CD4-positive, CD25-positive, alpha-beta regulatory T cell (primary cell): ENCODE measurements around the gene LZTR1. TPM values are rescaled to one million over a fixed set of nuclear protein-coding genes. Genes with fewer than 3 reads are reported as not detected.
"Not testable (repeated sequence)": the region's sequence is repeated elsewhere in the genome, so short reads cannot be mapped to it uniquely, and the experiment has no call there.

ENCODE experiments used
- ATAC-seq, 2 donors: fragments of 150-1000 bp; cut with Tn5 transposase; one replicate each; pipeline ENCODE4 v1.10.0; 2021; ENCODE audit warnings: low read depth in 2 of 2, moderate number of reproducible peaks in 2 of 2, moderate library complexity in 1 of 2
- DNase-seq, 3 donors: peaks; one replicate each; pipeline versions ENCODE4 v3.0.0 to v3.0.0-alpha.2; 2012 to 2022; ENCODE audit warnings: mixed read lengths in 1 of 3
- H3K27ac ChIP-seq: one replicate; pipeline ENCODE4 v1.7.0; 2013; ENCODE audit warnings: mild to moderate bottlenecking, low read length; ENCODE audit not compliant: insufficient read depth, poor library complexity, severe bottlenecking
- H3K27me3 ChIP-seq: one replicate; pipeline ENCODE4 v1.7.0; 2013; ENCODE audit warnings: low read length; ENCODE audit not compliant: control insufficient read depth, insufficient read depth
- H3K36me3 ChIP-seq: one replicate; pipeline ENCODE4 v1.7.0; 2013; ENCODE audit warnings: mild to moderate bottlenecking, low read length, moderate library complexity; ENCODE audit not compliant: control insufficient read depth, insufficient read depth
- H3K4me1 ChIP-seq: 2 replicates; pipeline ENCODE4 v1.7.0; 2013; ENCODE audit warnings: mild to moderate bottlenecking, low read length; ENCODE audit not compliant: insufficient read depth, control insufficient read depth, poor library complexity, severe bottlenecking
- H3K4me3 ChIP-seq: one replicate; pipeline ENCODE4 v1.7.0; 2013; ENCODE audit warnings: low read depth, mild to moderate bottlenecking, low read length, moderate library complexity
- H3K9me3 ChIP-seq, 2 experiments: 1 replicate in 1 of 2; 2 replicates in 1 of 2; pipeline ENCODE4 v1.7.0; 2013; ENCODE audit warnings: low read length in 2 of 2, mild to moderate bottlenecking in 1 of 2, moderate library complexity in 1 of 2; ENCODE audit not compliant: control insufficient read depth in 2 of 2
- H3K27ac Mint-ChIP-seq, 3 donors: one replicate each; pipeline ENCODE4 v1.8.0; 2020 to 2022; ENCODE audit warnings: mild to moderate bottlenecking in 3 of 3, mixed read lengths in 3 of 3, moderate library complexity in 2 of 3
- H3K27me3 Mint-ChIP-seq: one replicate; pipeline ENCODE4 v1.8.0; 2022; ENCODE audit warnings: mild to moderate bottlenecking, mixed read lengths
- H3K36me3 Mint-ChIP-seq: one replicate; pipeline ENCODE4 v1.8.0; 2020; ENCODE audit warnings: mixed read lengths
- H3K4me1 Mint-ChIP-seq, 4 donors: one replicate each; pipeline ENCODE4 v1.8.0; 2020 to 2022; ENCODE audit warnings: mixed read lengths in 4 of 4, mild to moderate bottlenecking in 1 of 4
- H3K4me3 Mint-ChIP-seq, 4 donors: one replicate each; pipeline ENCODE4 v1.8.0; 2020 to 2022; ENCODE audit warnings: mild to moderate bottlenecking in 4 of 4, mixed read lengths in 4 of 4, moderate library complexity in 3 of 4
- H3K9me3 Mint-ChIP-seq, 7 donors: one replicate each; pipeline ENCODE4 v1.8.0; 2020 to 2022; ENCODE audit warnings: mixed read lengths in 7 of 7, mild to moderate bottlenecking in 3 of 7, moderate library complexity in 2 of 7
- polyA plus RNA-seq, 4 donors: library from polyadenylated mRNA; unstranded; fragments of 300-500 nt; fragmentation: Illumina TruSeq; gene quantifications; one replicate each; pipeline ENCODE4 v1.2.3, GENCODE V29; 2021
- total RNA-seq: library from RNA; stranded (reverse); gene quantifications from one replicate; pipeline ENCODE4 v1.2.3, GENCODE V29; 2022

LZTR1 gene
- 69.4 TPM for total RNA-seq
- polyA plus RNA-seq = 10 to 100 TPM in 3 of 4 donors, 1 to 10 TPM in 1; 9.6 to 12.1 (median 11.7) TPM

DNA sequence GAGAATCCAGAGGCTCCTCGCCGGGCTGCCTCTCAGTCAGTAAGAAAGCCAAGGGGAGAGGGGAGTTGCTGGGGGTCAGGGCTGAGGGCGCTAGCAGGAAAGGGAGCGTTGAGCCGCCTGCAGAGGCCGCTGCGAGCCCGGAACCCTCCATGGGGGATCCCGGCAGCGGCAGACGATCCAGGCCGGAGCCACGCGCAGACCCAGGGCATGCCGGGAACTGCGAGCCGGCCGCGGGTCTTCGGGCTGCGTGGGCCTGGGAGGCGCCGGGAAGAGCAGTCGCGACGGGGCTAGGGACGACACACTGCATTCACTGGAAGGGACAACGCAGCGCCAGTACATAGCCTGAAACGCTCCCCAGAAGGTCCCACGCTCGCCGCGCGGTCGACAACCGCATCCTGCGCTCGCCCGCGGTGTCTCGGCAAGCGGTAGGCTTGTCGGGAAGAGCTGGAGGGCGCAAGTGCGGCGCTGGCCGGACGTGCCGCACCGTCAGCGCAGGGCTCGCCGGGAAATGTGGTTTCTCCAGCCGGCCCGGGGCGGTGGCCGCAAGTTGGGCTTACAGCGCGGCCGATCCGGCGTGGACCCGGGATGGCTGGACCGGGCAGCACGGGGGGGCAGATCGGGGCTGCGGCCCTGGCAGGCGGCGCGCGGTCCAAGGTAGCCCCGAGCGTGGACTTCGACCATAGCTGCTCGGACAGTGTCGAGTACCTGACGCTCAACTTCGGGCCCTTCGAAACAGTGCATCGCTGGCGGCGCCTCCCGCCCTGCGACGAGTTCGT is at the start of gene LZTR1:
Gene LZTR1 (plus strand): TSS at position 511 of the 776 bp plus-strand sequence. CDS start 75 bp downstream, at position 586.
- no peaks in the 10 kb centered on the region for H3K27me3 Mint-ChIP-seq
- no peaks in the 10 kb centered on the region for H3K27me3 ChIP-seq

DNA sequence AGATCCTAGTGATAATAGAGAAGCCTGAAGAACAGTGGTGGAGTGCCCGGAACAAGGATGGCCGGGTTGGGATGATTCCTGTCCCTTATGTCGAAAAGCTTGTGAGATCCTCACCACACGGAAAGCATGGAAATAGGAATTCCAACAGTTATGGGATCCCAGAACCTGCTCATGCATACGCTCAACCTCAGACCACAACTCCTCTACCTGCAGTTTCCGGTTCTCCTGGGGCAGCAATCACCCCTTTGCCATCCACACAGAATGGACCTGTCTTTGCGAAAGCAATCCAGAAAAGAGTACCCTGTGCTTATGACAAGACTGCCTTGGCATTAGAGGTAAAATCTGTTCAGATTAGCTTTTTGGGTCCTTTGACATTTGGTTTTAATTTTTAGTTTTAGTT is 48.2 kb upstream of the LZTR1 start:
- no peaks in the 10 kb centered on the region for H3K9me3 ChIP-seq
- DNase-seq (no peak), ATAC-seq (no peak)
- no peaks in the 10 kb centered on the region for H3K27me3 Mint-ChIP-seq
- no peak overlapping the region for H3K27ac ChIP-seq
- no peaks in the 10 kb centered on the region for H3K27me3 ChIP-seq
- H3K4me3 Mint-ChIP-seq = peak overlapping the region in 1 of 4 donors; percentile 17
- peak overlapping the region in 2 of 3 donors; percentile 49 to 77 for H3K27ac Mint-ChIP-seq
- H3K9me3 Mint-ChIP-seq = no peaks in the 10 kb centered on the region
- H3K36me3 ChIP-seq = peaks cover 31% of the 10 kb centered on the region
- H3K4me1 Mint-ChIP-seq = peaks cover 29 to 87% (median 60%) of the 10 kb centered on the region in 4 donors
- no peak overlapping the region for H3K4me3 ChIP-seq
- H3K36me3 Mint-ChIP-seq = peaks cover 39% of the 10 kb centered on the region
- peaks cover 49% of the 10 kb centered on the region for H3K4me1 ChIP-seq

More for the DNA sequence above, at the start of gene LZTR1:
- peak within 1 kb of the TSS; percentile 92 to 96 (median 94) for H3K4me3 Mint-ChIP-seq
- peak within 1 kb of the TSS; percentile 89 to 97 (median 94) for H3K27ac Mint-ChIP-seq
- DNase-seq (peak; percentile 52 to 89 (median 64)), ATAC-seq (peak; percentile 87 to 89)
- peaks cover 5% of the 10 kb centered on the region for H3K36me3 ChIP-seq
- peak within 1 kb of the TSS; percentile 75 for H3K4me3 ChIP-seq
- peak within 1 kb of the TSS; percentile 75 for H3K27ac ChIP-seq
- peaks cover 5 to 50% (median 26%) of the 10 kb centered on the region in 4 donors for H3K4me1 Mint-ChIP-seq
- peaks cover 0 to 4% (median 0%) of the 10 kb centered on the region in 7 donors for H3K9me3 Mint-ChIP-seq
- H3K36me3 Mint-ChIP-seq = peaks cover 12% of the 10 kb centered on the region
- peaks cover 23% of the 10 kb centered on the region for H3K4me1 ChIP-seq
- H3K9me3 ChIP-seq = peaks cover 0 to 9% of the 10 kb centered on the region in 2 experiments

DNA sequence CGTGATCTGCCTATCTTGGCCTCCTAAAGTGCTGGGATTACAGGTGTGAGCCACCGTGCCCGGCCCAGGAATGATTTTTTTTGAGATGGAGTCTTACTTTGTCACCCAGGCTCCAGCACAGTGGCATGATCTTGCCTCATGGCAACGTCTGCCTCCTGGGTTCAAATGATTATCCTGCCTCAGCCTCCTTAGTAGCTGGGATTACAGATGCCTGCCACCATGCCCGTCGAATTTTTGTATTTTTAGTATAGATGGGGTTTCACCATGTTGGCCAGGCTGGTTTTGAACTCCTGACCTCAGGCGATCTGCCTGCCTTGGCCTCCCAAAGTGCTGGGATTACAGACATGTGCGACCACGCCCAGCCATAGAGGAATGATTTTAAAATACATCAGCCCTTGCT is 47.0 kb upstream of the LZTR1 start:
- H3K9me3 ChIP-seq, H3K9me3 Mint-ChIP-seq, H3K27me3 ChIP-seq, H3K4me3 ChIP-seq, H3K27ac ChIP-seq, H3K27ac Mint-ChIP-seq, H3K27me3 Mint-ChIP-seq, DNase-seq, ATAC-seq: not testable (repeated sequence)
- peaks cover 27 to 88% (median 56%) of the 10 kb centered on the region in 4 donors for H3K4me1 Mint-ChIP-seq
- peak overlapping the region in 3 of 4 donors; percentile 13 to 59 (median 46) for H3K4me3 Mint-ChIP-seq
- H3K4me1 ChIP-seq = peaks cover 52% of the 10 kb centered on the region
- peaks cover 34% of the 10 kb centered on the region for H3K36me3 ChIP-seq
- H3K36me3 Mint-ChIP-seq = peaks cover 41% of the 10 kb centered on the region

DNA sequence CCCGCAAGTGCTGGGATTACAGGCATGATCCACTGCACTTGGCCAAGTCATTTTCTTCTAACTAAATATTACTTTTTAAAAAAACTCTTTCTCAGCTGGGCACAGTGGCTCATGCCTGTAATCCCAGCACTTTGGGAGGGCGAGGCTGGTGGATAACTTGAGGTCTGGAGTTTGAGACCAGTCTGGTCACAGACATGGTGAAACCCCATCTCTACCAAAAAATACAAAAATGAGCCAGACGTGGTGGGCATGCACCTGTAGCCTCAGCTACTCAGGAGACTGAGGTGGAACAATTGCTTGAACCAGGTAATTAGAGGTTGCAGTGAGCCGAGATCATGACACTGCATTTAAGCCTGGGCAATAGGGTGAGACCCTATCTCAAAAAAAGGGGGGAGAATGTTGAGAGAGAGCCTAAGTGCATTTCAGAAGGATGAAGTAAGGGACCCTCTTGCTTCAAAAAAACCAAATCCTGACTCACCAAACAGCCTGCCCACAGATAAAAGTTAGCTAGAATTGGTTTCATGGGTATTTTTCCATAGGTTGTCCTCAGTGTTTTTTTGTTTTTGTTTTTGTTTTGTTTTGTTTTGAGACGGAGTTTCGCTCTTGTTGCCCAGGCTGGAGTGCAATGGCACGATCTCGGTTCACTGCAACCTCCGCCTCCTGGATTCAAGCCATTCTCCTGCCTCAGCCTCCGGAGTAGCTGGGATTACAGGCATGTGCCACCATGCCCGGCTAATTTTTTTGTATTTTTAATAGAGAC is 46.1 kb upstream of the LZTR1 start:
- not testable (repeated sequence) for H3K27me3 ChIP-seq, ATAC-seq, H3K4me3 ChIP-seq, H3K27ac ChIP-seq, H3K27me3 Mint-ChIP-seq, H3K9me3 Mint-ChIP-seq, DNase-seq, H3K9me3 ChIP-seq
- peaks cover 58% of the 10 kb centered on the region for H3K4me1 ChIP-seq
- H3K4me3 Mint-ChIP-seq = peak overlapping the region; percentile 30 to 63 (median 50)
- H3K4me1 Mint-ChIP-seq = peaks cover 35 to 90% (median 62%) of the 10 kb centered on the region in 4 donors
- H3K27ac Mint-ChIP-seq = peak overlapping the region in 1 of 3 donors; percentile 31
- H3K36me3 Mint-ChIP-seq = peaks cover 50% of the 10 kb centered on the region
- peaks cover 36% of the 10 kb centered on the region for H3K36me3 ChIP-seq

DNA sequence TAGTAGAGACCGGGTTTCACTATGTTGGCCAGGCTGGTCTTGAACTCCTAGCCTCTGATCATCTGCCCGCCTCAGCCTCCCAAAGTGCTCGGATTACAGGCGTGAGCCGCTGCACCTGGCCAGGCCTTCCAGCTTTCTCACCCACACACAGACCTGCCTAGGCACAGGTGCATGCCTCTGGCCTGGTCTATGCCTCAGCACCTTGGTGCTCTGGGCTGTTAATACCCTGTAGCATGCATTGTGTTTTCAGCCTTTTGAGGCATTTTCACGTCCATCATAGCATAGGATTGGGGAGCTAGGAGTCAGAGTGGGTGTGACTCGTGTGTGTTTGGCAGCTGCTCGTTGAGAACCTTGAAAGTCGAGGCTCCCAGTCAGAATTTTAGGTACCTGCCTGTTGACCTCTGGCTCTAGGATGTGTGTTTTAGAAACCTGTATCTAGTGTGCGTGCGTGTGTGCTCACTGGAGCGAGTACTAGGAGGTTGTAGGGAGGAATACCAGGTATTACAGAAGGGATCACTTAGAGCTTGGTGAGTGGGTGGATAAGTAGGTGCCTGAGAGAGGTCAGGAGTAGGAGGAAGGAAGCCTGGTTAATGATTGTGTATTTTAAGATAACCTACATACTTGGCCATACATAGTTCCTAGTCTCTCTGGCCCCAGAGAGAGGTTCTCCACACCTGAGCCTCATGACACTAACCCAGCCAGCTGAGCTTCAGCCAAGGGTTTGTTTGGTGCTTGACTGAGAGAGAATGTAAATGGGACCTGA is 44.9 kb upstream of the LZTR1 start:
- no peak overlapping the region for H3K27ac ChIP-seq
- Mint-ChIP-seq H3K27me3 (no peaks in the 10 kb centered on the region), H3K9me3 (no peaks in the 10 kb centered on the region), H3K36me3 (peaks cover 50% of the 10 kb centered on the region), H3K4me1 (peaks cover 40 to 90% (median 64%) of the 10 kb centered on the region in 4 donors), H3K4me3 (peak overlapping the region; percentile 39 to 80 (median 70)), H3K27ac (peak overlapping the region in 2 of 3 donors; percentile 5 to 86)
- peak overlapping the region; percentile 45 for H3K4me3 ChIP-seq
- DNase-seq (no peak), ATAC-seq (no peak)
- H3K4me1 ChIP-seq = peaks cover 59% of the 10 kb centered on the region
- no peaks in the 10 kb centered on the region for H3K9me3 ChIP-seq
- no peaks in the 10 kb centered on the region for H3K27me3 ChIP-seq
- H3K36me3 ChIP-seq = peaks cover 37% of the 10 kb centered on the region

DNA sequence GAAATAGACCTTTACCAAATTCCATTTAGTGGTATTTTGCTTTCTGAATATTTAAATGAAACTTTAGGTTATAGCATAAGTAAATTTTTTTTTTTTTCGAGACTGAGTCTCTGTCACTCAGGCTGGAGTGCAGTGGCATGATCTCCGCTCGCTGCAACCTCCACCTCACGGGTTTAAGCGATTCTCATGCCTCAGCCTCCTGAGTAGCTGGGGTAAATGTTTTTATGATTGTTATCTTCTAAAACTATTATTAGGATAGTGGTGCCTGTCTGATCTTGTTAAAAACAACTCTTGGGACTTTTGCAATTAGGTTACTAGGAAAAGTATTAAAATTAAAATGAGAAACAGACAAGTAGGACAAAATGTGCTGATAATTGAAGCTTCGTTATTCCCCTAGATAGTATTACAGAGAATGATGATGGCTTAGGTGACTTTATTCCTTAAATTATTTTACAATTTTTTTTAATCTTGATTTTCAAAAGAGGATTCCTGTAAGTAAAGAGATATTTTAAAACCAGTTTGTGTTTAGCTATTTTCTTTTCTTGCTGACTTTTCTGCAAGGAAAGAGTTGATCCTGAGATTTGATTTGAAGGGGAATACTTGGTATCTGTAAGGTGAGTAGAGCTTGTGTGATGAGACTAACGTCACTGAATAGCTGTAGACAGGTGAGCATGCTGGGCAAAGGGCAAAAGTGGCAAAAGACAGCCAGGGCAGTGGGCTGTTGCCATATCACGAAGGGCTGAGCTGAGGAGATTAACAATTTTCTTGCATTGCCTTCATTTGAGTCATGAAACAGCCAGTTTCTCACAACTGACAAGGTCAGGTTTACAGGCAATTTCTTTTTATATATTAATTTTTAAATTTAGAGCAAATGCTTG is 44.1 kb upstream of the LZTR1 start:
- H3K4me1 ChIP-seq = peaks cover 59% of the 10 kb centered on the region
- Mint-ChIP-seq H3K4me1 (peaks cover 45 to 90% (median 65%) of the 10 kb centered on the region in 4 donors), H3K27me3 (no peaks in the 10 kb centered on the region), H3K36me3 (peaks cover 53% of the 10 kb centered on the region), H3K27ac (peak overlapping the region in 2 of 3 donors; percentile 5 to 86), H3K4me3 (peak overlapping the region in 3 of 4 donors; percentile 66 to 80 (median 73)), H3K9me3 (no peaks in the 10 kb centered on the region)
- peaks cover 37% of the 10 kb centered on the region for H3K36me3 ChIP-seq
- no peak for DNase-seq
- H3K9me3 ChIP-seq = no peaks in the 10 kb centered on the region
- no peaks in the 10 kb centered on the region for H3K27me3 ChIP-seq
- no peak for ATAC-seq
- H3K4me3 ChIP-seq = peak overlapping the region; percentile 45
- H3K27ac ChIP-seq = no peak overlapping the region
